ENCODE results near the gene PSMB2.
"Not testable (repeated sequence)": the region's sequence is repeated elsewhere in the genome, so short reads cannot be mapped to it uniquely, and the experiment has no call there.

Gene PSMB2

DNA sequence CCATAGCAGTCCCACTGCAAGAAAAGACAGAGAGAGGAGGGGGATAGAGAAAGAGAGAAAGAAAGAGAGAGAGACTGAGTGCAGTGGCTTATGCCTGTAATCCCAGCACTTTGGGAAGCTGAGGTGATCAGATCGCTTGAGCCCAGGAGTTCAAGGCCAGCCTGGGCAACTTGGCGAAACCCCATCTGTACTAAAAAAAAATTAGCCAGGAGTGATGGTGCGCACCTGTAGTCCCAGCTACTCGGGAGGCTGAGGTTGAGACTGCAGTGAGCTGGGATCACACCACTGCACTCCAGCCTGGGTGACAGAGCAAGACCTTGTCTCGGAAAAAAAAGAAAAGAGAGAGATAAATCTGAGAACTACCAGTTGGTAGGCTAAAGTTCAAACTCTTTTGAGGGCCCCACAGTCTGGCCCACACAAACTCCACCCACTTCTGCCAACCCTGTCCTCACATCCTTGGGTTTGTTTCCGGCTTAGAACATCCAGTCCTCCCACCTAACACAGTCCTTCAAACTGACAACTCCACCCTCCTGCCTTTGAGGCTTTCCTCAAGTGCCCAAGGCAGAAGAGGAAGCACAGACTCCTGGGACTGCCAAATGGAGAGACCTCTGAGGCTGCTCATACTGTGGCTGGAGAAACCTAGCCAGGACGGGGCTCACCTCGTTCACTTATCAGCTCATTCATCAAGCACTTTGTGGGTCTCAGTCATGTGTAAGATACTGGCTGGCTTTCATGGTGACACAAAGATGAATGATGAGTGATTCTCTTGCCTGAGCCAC lies 48.1 kb downstream of the PSMB2 start:
- no peak for DNase-seq (ENCODE audit: low read depth)

DNA sequence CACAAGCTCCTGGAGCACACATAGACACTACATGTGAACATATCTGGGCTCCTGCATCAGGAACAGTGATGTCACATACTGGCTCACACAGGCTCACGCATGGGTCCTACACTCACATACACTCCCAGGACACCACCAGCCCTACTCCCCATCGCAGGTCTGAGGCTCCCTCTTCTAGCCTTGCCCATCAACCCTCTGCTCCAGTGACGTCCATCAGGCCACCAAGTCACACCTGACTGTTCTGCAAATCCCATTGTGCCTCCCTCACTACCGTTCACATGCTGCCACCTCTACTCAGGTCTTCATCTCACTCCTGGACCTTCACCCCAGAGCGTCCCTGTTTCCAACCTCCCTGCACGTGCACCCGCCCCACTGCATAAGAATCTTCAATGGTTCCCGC lies 50.1 kb downstream of the PSMB2 start:
- no peak for DNase-seq (ENCODE audit: low read depth)

DNA sequence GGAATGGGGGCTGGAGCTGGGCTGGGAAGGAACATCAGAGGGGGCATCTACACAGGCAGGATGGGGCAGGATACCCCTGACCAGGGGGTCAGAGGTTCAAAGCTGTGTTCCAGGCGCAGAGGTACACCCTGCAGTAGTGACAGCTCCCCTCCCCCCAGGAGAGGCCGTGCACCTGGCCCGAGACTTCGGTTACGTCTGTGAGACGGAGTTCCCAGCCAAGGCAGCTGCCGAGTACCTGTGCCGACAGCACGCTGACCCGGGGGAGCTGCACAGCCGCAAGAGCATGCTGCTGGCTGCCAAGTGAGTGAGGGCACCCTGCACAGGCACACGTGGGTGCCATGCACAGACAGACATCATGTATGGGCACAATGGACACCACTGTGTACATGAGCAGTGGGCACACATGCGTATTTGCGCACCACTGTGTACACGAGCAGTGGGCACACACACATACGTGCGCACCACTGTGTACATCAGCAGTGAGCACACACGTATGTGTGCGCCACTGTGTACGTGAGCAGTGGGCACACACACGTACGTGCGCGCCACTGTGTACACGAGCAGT lies 50.8 kb downstream of the PSMB2 start:
- no peak for DNase-seq (ENCODE audit: low read depth)

DNA sequence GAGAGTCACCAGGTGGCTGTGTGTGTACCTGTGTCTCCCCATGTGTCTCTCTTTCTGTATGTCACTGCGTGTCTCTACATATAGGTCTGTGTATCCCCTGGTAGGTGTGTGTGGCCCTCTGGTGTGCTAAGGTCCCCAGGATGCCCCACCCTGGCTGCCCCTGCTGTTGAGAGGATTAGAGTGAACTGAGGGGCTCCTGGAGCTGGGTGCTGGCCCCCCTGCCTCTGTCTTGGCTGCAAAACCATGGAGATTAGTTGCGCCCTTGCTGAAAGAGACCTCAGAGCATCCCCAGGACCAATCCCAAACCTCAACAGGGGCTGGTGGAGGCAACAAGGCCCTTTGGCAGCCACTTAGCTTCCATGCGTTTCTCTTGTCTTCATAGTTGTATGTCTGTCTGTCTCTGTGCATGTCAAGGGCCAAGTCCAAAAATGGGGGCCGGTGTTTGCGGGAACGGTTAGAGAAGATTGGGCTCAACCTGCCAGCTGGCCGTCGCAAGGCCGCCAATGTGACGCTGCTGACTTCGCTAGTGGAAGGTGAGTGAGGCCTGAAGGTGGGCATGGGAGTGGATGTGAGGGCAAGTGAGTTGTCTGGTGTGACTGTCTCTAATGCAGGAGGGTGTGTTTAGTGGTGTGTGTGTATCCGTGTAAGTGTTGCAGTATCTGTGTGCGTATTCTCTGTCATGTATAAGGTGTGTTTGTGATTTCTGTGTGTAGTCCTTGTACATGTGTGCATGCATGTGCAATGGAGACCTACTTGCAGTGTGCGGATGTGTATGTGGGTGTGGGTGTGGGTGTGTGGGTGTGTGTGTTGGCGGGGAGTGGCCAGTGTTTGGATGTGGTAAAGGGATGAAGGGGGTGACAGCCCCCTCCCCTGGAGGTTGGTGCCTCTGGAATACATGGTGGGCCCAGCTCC lies 51.6 kb downstream of the PSMB2 start:
- no peak for DNase-seq (ENCODE audit: low read depth)

DNA sequence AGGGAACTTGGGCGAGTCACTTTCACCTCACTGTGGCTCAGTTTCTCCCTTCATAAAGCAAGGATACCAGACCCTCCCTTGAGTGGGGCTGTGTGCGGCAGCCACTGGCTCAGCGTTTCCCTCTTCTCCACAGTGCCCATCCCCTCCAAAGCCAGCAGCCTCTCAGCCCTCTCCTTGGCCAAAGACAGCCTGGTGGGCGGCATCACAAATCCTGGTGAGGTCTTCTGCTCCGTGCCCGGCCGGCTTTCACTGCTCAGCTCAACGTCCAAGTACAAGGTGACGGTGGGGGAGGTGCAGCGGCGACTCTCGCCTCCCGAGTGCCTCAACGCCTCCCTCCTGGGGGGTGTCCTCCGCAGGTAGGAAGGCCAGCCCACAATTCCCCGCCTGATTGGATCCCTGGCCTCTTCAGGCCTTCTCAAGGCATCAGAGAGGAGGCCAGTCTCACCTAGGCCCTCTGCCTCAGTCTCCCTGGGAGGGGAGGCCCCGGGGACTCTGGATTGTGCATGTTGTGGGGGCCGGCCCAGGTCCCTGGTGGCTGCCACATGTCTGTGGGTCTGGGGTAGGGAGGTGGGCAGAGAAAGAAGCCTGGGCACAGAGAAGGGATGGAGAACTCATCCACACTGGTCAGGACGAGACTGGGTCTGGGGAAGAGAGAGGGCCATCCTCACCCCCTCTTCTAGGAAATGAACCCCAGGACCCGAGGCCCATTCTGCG lies 53.0 kb downstream of the PSMB2 start:
- DNase-seq (ENCODE audit: low read depth), result no peak

DNA sequence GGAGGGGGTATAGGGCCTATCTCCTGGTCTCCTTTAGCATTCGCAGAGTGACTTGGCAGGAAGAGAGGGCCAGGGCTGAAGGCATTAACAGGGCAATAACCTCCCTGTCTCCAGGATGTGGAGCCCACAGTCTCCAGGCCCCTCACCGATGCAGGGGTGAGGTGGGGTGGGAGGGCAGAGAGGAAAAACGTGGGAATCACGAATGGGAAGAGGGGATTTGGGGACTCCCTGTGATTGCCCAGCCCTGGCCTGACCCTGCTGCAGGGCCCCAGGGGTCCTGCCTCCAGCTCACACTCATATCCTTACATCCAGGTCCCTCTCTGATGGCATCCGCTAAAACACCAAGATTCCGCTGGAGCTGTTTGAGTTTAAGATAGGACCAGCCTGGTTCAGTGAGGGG lies 53.6 kb downstream of the PSMB2 start:
- no peak for DNase-seq (ENCODE audit: low read depth)

DNA sequence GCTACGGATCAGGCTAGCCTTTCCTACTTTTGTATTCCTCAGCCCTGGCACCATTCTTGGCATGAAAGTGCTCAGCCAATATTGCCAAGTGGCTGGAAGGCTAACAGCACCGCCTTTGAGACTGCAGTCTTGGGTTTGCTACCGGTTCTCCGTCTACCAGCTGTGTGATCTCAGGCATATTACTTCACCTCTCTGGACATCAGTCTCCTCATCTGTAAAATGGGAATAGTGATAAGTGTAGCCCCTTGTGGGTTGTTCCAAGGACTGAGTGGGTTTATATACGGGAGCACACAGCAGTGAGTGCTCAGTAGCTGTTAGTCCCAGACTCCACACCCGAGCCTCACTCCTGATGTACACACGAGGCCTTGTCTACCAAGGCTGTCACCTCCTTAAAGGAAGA lies 54.5 kb downstream of the PSMB2 start:
- no peak for DNase-seq (ENCODE audit: low read depth)

DNA sequence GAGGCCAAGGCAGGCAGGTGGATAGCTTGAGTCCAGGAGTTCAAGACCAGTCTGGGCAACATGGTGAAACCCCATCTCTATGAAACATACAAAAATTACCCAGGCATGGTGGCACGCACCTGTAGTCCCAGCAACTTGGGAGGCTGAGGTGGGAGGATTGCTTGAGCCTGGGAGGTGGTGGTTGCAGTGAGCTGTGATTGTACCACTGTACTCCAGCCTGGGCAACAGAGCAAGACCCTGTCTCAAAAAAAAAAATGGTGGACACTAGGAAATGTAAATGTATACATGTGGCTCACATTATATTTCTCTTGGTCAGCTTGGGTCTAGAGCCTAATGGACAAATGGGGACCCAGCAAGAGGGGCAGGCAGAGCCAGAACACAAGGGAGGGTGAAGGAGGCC lies 55.5 kb downstream of the PSMB2 start:
- not testable (repeated sequence) for DNase-seq (ENCODE audit: low read depth)

DNA sequence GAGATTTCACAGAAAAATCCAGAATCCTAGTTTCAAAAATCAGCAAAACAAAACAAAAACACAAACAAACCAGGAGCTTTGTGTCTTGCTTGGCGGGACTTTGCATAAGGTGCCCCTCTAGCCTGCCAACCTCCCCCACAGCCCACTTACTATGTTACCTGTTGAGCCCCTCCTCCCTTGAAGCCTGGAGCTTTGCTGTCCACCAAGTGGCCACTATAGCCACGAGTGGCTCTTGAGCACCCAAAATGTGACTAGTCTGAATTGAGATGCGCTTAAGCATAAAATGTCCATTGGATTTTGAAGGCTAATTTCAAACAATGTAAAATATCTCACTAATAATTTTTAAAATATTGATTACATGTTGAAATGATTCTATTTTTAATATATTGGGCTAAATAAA lies 56.0 kb downstream of the PSMB2 start:
- DNase-seq (ENCODE audit: low read depth), result no peak

DNA sequence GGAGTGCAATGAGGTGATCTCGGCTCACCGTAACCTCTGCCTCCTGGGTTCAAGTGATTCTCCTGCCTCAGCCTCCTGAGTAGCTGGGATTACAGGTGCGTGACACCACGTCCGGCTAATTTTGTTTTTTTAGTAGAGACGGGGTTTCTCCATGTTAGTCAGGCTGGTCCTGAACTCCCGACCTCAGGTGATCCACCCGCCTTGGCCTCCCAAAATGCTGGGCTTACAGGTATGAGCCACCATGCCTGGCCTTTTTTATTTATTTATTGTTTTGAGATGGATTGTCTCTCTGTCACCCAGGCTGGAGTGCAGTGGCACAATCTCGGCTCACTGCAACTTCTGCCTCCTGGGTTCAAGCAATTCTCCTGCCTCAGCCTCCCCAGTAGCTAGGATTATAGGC lies 59.7 kb downstream of the PSMB2 start:
- DNase-seq (ENCODE audit: low read depth), result not testable (repeated sequence)

DNA sequence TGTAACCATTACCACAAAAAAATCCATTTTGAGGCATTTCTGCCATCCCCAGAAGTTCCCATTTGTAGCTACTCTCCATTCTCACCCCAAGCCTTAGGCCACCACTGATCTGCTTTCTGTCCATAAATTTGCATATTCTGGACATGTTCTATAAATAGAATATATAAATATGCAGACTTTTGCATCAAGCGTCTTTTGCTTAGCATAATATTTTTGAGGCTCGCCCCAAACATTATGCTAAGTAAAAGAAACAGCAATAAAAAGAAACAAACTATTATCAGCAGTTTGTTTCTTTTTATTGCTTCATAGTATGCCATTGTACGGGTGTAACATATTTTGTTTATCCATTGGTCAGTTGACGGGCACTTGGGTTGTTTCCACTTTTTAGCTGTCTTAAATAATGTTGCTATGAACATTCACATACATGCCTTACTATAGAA lies 60.4 kb downstream of the PSMB2 start:
- DNase-seq (ENCODE audit: low read depth), result no peak

DNA sequence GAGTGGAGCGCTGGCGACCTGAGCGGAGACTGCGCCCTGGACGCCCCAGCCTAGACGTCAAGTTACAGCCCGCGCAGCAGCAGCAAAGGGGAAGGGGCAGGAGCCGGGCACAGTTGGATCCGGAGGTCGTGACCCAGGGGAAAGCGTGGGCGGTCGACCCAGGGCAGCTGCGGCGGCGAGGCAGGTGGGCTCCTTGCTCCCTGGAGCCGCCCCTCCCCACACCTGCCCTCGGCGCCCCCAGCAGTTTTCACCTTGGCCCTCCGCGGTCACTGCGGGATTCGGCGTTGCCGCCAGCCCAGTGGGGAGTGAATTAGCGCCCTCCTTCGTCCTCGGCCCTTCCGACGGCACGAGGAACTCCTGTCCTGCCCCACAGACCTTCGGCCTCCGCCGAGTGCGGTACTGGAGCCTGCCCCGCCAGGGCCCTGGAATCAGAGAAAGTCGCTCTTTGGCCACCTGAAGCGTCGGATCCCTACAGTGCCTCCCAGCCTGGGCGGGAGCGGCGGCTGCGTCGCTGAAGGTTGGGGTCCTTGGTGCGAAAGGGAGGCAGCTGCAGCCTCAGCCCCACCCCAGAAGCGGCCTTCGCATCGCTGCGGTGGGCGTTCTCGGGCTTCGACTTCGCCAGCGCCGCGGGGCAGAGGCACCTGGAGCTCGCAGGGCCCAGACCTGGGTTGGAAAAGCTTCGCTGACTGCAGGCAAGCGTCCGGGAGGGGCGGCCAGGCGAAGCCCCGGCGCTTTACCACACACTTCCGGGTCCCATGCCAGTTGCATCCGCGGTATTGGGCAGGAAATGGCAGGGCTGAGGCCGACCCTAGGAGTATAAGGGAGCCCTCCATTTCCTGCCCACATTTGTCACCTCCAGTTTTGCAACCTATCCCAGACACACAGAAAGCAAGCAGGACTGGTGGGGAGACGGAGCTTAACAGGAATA lies 64.0 kb downstream of the PSMB2 start:
- DNase-seq (ENCODE audit: low read depth), result no peak

DNA sequence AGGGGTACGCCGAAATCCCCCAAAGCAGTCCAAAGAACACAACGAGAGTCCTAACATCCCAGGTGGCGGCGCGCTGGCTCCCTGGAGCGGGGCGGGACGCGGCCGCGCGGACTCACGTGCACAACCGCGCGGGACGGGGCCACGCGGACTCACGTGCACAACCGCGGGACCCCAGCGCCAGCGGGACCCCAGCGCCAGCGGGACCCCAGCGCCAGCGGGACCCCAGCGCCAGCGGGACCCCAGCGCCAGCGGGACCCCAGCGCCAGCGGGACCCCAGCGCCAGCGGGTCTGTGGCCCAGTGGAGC lies 64.6 kb downstream of the PSMB2 start:
- not testable (repeated sequence) for DNase-seq (ENCODE audit: low read depth)

DNA sequence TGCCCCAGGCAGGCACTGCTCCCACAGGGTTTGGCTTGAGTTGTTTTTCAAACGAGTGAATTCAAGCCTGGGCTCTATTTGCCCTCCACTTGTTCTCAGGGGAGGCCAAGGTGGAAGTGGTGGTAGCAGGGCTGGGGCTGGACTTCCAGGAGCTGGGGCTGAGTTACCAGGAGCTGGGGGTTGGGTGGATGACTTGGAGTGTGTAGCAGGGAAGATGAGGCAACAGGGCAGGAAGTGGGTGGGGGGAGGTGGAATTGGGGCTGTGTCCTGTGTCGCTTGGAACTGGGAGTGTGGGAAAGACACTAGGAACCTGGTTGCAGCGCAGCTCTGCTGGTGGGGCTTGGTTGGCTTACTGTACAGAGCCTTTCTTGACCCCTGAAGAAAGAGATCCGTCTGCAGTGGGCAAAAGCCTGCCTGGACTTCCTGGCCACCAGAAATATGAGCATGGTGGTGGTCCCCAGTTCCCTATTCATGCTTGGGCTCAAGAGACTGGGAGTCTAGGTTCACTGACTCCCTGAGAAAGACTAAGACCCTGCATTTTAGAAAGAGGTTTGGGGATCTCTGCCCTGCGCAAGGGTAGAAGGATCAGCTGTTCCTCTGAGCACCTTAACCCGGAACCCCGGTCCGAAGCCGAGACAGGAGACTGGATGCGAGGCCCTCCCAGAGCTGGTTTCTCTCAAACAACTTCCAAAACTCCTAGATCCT lies 65.1 kb downstream of the PSMB2 start:
- DNase-seq (ENCODE audit: low read depth), result no peak

DNA sequence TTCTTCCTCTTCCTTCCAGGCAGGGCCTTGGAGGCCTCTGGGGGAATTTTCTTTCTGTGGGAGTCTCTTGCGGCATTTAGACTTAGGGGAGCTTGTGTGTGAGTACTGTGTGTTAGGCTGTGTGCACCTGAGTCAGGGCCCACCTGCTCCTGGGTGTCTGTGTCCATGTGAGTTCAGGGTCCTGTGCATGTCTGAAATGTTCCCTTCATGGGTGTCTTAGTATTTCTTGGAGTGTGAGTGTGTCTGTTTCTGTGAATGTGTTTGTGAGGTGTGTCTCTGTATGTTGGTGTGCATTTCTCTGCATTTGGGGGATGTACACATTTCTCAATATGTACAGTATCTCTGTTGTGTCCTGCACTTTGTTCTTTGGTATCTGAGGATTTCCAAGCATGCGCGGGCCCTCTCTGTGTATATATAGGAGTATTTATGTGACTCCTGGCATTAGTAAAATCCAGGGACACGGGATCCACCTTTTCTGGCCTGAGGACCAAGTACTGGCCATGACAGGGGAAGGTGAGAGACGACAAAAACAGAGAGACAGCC lies 65.8 kb downstream of the PSMB2 start:
- DNase-seq (ENCODE audit: low read depth), result no peak

DNA sequence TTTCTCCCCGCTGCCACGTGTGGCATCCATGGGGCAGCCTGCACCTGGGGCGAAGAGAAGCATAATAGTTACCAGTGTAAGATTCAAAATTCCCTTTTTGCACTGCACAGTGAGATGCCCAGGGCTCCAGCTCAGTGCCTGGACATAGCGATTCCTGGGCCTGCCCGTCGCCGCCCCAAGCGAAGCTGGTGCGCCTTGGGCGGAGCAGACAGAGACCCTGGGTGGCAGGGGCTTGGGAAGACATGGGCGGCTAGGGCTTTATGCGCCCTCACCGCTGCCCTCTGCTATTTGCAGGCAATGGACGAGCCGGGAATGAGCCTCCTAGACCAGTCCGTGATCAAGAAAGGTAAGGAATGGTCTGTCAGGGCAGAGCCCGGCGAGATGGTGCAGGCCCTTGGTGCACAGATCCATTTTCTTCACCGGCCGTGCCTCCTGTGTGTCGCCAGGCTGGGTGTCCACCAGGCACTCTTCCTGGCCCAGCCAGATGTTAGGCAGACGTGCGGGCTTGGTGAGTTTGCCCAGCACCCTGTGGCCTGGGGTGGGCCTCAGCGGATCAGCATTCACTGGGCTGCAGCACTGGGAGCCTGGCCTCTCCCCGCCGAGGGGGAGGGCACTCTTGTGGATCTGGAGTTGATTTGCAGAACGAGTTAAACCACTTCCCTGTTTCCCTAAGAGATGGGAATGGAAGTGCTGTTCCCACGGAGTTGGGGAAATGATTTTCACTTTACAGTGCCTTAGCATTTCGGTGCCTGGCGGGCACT lies 66.5 kb downstream of the PSMB2 start:
- DNase-seq (ENCODE audit: low read depth), result no peak

DNA sequence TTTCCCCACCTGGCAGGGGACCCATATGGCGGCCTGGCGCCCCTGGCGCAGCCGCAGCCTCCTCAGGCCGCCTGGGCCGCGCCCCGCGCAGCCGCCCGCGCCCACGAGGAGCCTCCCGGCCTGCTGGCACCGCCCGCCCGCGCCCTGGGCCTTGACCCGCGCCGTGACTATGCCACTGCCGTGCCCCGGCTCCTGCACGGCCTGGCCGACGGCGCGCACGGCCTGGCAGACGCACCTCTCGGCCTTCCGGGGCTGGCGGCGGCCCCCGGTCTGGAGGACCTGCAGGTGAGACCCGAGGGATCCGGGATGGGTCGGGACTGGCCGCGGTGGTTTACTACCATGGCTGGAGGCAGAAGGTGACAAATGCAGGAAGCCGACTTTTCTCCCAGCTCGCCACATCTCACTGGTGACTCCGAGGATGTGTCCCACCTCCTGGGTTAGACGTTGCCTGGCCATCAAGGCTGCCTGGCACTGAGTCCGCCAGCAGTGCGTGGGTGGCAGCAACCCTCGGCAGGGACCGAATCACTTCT lies 67.1 kb downstream of the PSMB2 start:
- no peak for DNase-seq (ENCODE audit: low read depth)

DNA sequence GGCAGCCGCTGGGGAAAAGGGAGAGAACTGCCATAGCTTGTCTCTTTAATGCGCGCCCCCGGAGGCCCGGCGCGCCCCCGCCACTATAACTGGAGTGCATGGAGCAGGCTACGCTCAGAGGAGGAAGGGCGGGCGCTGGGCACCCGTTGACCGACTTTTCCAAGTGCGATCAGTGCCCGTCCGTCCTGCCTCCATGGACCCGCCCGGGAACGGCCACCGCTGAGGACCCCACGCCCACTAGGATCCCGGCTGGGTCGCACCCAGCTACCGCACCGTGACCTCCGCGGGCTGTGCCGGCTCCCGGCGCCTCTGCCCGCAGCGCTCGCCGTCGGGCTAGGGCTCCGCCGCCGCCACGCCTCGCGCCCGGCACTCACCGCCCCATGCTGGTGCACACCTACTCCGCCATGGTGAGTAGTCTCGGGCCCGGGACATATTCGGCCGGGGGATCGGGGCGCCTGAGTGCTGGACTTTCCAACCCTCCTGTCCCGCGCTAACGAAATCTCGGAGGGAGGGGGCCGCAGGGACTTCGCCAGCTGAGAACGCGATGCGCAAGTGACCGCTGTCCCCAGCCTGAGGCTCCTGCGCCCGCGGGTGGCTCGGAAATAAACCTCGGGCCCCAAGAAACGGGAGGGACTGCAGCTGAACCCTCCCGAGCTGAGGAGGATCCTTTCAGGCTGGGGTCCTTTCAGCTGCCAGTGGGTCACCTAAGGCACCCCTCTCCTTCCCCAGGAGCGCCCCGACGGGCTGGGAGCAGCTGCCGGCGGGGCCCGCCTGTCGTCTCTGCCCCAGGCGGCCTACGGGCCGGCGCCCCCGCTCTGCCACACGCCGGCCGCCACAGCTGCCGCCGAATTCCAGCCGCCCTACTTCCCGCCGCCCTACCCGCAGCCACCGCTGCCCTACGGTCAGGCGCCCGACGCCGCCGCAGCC lies 67.9 kb downstream of the PSMB2 start, which contains the start of gene TFAP2E:
TFAP2E (plus strand) TSS at position 117 of the 927 bp plus-strand sequence; CDS start at position 381, 264 bp downstream.
- no peak for DNase-seq (ENCODE audit: low read depth)
